OCI-LY1 (cell line): ENCODE data around the gene FBLN2.

Source experiments
- EZH2 ChIP-seq: fragments of 200-600 bp; sonication (generic), shearing (Covaris generic); IDR thresholded peaks from 2 replicates; pipeline ENCODE4 v1.8.0; 2017; ENCODE audit warnings: borderline replicate concordance, mixed run types, mild to moderate bottlenecking, antibody characterized with exemption, low read length, moderate library complexity, mixed read lengths
- TF ChIP-seq, protein P1 (sequence below): fragments of 200-600 bp; sonication (generic), shearing (Covaris generic); IDR thresholded peaks from 2 replicates; pipeline ENCODE4 v1.5.1; 2017; ENCODE audit warnings: mild to moderate bottlenecking, antibody characterized with exemption, low read length, moderate library complexity, mixed read lengths

- no peak for TF ChIP-seq EZH2
- TF ChIP-seq, protein P1, sequence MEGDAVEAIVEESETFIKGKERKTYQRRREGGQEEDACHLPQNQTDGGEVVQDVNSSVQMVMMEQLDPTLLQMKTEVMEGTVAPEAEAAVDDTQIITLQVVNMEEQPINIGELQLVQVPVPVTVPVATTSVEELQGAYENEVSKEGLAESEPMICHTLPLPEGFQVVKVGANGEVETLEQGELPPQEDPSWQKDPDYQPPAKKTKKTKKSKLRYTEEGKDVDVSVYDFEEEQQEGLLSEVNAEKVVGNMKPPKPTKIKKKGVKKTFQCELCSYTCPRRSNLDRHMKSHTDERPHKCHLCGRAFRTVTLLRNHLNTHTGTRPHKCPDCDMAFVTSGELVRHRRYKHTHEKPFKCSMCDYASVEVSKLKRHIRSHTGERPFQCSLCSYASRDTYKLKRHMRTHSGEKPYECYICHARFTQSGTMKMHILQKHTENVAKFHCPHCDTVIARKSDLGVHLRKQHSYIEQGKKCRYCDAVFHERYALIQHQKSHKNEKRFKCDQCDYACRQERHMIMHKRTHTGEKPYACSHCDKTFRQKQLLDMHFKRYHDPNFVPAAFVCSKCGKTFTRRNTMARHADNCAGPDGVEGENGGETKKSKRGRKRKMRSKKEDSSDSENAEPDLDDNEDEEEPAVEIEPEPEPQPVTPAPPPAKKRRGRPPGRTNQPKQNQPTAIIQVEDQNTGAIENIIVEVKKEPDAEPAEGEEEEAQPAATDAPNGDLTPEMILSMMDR: no peak
These were observed 90.0 kb downstream of the FBLN2 start for GRCh38 chr3:13638927-13639326.
